Upper lobe of right lung (tissue), 1 donor: ENCODE results near the gene ITLN1. TPM values are rescaled to one million over a fixed set of nuclear protein-coding genes. Genes with fewer than 3 reads are reported as not detected.

ENCODE experiments used
- ATAC-seq: fragments of 200-7000 bp; cut with Tn5 transposase; one replicate; pipeline ENCODE4 v1.9.1; 2020; ENCODE audit warnings: mild to moderate bottlenecking, moderate library complexity
- DNase-seq: peaks from one replicate; pipeline ENCODE4 v3.0.0-alpha.2; 2020
- H3K27ac ChIP-seq: fragments of 200-600 bp; one replicate; pipeline ENCODE4 v1.8.0; 2022
- H3K27me3 ChIP-seq: fragments of 200-600 bp; one replicate; pipeline ENCODE4 v1.8.0; 2022; ENCODE audit warnings: mild to moderate bottlenecking
- H3K36me3 ChIP-seq: fragments of 200-600 bp; one replicate; pipeline ENCODE4 v1.8.0; 2022
- H3K4me1 ChIP-seq: fragments of 200-600 bp; one replicate; pipeline ENCODE4 v1.8.0; 2022
- H3K4me3 ChIP-seq: fragments of 200-600 bp; one replicate; pipeline ENCODE4 v1.8.0; 2022; ENCODE audit warnings: mild to moderate bottlenecking
- H3K9me3 ChIP-seq: fragments of 200-600 bp; one replicate; pipeline ENCODE4 v1.8.0; 2022
- intact Hi-C: fragments of 100-400 bp; cut with DNase I; formaldehyde crosslinking; loops from one replicate; pipeline ENCODE4 v1.11.0; 2022
- total RNA-seq: library from RNA; stranded (reverse); fragmentation: NEBNext Ultra II Directional; extraction: Animal tissue kit (Norgen Biotek cat#: 25700); gene quantifications from one replicate; pipeline ENCODE4 v1.2.1, GENCODE V29; 2021
- TF ChIP-seq, protein P1 (sequence below): fragments of 200-600 bp; IDR thresholded peaks from one replicate; pipeline ENCODE4 v1.8.0; 2022; ENCODE audit warnings: antibody characterized with exemption
- donor health status: DM: no; HTN: yes; CAD: no; lungs with severe emphysema.

ITLN1 gene
- total RNA-seq, 1 donor from 2014 or later = 295 TPM

DNA sequence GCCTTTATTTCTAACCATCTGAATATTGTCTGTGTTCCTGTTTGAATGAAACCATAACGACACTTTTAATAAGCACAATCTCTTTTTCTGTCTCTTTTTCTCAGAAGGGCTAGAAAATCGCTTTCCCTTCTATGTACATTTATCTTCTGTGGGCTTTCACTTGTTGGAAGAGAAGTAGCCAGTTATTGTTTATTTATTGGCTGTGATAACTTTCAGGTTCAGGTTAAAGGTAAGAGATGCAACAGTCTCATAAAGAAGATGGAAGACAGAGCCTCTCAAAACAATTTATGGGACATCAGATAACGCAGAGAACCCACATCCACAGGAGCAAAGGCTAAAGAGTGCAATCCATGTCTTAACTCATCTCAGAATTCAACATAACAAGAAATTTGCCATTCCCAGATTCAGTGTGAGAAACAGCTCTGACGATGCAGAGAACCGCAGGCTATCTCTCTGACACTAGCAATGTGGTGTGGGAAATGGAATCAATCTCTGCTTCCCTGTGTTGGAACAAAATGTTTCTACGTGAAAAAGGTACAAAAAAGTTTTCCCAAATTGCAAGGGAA, 18.2 kb downstream of the ITLN1 start:
- Histone ChIP-seq H3K36me3 (no peaks in the 10 kb centered on the region), H3K4me3 (no peak overlapping the region), H3K27me3 (no peaks in the 10 kb centered on the region), H3K27ac (no peak overlapping the region), H3K9me3 (no peaks in the 10 kb centered on the region), H3K4me1 (peaks cover 7% of the 10 kb centered on the region)
- DNase-seq (no peak), ATAC-seq (no peak)
- intact Hi-C loops = no loop called here
- TF ChIP-seq, protein P1, sequence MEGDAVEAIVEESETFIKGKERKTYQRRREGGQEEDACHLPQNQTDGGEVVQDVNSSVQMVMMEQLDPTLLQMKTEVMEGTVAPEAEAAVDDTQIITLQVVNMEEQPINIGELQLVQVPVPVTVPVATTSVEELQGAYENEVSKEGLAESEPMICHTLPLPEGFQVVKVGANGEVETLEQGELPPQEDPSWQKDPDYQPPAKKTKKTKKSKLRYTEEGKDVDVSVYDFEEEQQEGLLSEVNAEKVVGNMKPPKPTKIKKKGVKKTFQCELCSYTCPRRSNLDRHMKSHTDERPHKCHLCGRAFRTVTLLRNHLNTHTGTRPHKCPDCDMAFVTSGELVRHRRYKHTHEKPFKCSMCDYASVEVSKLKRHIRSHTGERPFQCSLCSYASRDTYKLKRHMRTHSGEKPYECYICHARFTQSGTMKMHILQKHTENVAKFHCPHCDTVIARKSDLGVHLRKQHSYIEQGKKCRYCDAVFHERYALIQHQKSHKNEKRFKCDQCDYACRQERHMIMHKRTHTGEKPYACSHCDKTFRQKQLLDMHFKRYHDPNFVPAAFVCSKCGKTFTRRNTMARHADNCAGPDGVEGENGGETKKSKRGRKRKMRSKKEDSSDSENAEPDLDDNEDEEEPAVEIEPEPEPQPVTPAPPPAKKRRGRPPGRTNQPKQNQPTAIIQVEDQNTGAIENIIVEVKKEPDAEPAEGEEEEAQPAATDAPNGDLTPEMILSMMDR = no peak

DNA sequence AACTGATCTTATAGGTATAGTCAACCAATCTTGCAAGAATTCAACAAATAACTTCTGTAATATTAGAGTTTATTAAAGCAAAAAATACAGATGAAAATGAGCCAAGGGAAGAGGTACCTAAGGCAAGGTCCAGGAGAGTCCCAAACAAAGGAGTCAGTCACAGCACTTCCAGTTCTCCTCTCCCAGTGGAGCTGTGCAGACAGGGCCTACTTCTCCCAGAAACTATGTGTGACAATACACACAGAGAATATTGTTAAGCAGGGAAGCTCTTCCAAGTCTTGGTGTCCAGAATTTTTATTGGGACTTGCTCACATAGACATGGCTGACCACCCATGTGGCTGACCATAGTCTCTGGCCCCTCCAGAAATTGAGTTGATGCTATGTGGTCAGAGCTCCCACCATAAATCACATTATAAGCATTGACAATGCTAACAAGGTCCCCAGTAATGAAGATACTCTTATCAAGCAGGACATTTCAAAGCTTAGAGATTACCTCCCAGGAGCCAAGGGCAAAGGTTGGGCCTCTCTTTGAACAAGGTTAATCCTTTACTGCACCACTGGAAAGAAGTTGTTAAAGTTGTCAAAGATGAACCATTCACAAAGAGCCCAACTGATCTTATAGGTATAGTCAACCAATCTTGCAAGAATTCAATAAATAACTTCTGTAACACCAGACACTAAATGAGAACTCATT, 18.8 kb downstream of the ITLN1 start:
- ATAC-seq (no peak), DNase-seq (no peak)
- Histone ChIP-seq H3K27me3 (no peaks in the 10 kb centered on the region), H3K27ac (no peak overlapping the region), H3K4me3 (no peak overlapping the region), H3K4me1 (peaks cover 7% of the 10 kb centered on the region), H3K36me3 (no peaks in the 10 kb centered on the region), H3K9me3 (no peaks in the 10 kb centered on the region)
- intact Hi-C loops = no loop called here
- TF ChIP-seq, protein P1 = no peak

DNA sequence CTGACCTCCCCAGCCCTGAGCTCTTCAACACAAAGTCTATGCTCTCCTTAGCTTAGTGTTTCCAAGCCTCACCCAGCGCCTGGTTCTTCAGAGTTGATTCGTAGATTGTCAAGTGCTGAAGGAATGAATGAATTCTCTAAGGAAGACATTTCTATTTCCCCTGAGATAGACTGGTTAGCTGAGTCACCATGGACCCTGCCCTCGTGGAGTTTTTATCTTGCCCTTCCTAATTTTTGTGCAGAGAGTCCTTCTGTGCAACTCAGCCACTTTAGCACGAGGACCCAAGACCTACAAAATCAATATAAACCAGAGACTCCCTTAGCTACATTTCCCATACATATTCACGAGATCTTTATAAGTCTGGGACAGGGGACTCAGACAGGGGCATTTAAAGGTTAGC, 19.6 kb downstream of the ITLN1 start:
- no peaks in the 10 kb centered on the region for H3K27me3 ChIP-seq
- H3K36me3 ChIP-seq = no peaks in the 10 kb centered on the region
- no peaks in the 10 kb centered on the region for H3K9me3 ChIP-seq
- intact Hi-C loops = no loop called here
- TF ChIP-seq, protein P1 = no peak
- ATAC-seq (no peak), DNase-seq (no peak)
- H3K27ac ChIP-seq = no peak overlapping the region
- H3K4me1 ChIP-seq = peaks cover 7% of the 10 kb centered on the region
- no peak overlapping the region for H3K4me3 ChIP-seq

DNA sequence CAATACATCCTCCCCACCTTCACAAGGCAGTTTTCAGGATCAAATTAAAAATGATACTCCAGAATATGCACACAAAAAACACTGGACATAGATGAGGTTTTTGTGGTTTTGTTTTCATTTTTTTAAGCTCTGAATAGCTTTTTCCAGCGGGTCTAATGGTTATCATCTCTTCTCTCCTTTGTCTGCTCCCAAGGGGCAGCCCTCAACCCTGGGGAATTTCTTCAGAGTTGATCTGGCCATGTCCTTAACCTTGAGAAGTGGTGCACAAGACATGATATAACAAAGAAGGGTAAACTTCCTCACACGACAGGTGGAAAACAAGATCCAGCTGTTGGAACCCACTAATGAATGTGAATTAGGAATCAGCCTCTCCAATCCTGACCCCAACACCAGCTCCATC, 20.8 kb downstream of the ITLN1 start:
- TF ChIP-seq, protein P1 = no peak
- no peak for ATAC-seq
- H3K4me1 ChIP-seq = peaks cover 7% of the 10 kb centered on the region
- intact Hi-C loops = no loop called here
- H3K36me3 ChIP-seq = no peaks in the 10 kb centered on the region
- H3K4me3 ChIP-seq = no peak overlapping the region
- H3K27ac ChIP-seq = no peak overlapping the region
- no peaks in the 10 kb centered on the region for H3K9me3 ChIP-seq
- no peak for DNase-seq
- H3K27me3 ChIP-seq = no peaks in the 10 kb centered on the region

DNA sequence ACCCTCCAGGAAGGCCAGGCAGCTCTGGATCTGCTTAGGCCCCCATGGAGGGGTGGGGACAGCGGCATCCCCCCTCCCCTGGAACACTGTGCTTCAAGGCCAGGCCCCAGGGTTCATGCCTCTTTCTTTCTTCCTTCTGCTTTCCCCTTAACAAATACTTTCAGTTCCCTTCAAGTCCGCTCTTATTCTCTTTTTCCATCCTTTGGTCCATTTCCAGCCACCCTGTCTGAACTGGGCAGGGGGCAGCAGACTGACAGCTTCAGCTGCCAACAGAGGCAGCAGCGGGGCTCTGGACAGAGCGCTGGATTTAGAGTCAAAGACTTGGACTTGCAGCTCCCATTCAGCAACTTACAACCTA, 21.2 kb downstream of the ITLN1 start:
- Histone ChIP-seq H3K4me1 (peaks cover 7% of the 10 kb centered on the region), H3K9me3 (no peaks in the 10 kb centered on the region), H3K27me3 (no peaks in the 10 kb centered on the region), H3K27ac (no peak overlapping the region), H3K4me3 (no peak overlapping the region), H3K36me3 (no peaks in the 10 kb centered on the region)
- ATAC-seq (peak; percentile 49), DNase-seq (no peak)
- intact Hi-C loops = no loop called here
- TF ChIP-seq, protein P1 = no peak
